DOHH2 (cell line): ENCODE data around the gene TYW1.
"Not testable (repeated sequence)": the region's sequence is repeated elsewhere in the genome, so short reads cannot be mapped to it uniquely, and the experiment has no call there.

Experiments used
- CTCF ChIP-seq: fragments of 200-600 bp; sonication (generic); IDR thresholded peaks from one replicate; pipeline ENCODE4 v1.5.1; 2014; ENCODE audit warnings: antibody characterized with exemption, mild to moderate bottlenecking, low read depth, low read length; ENCODE audit not compliant: poor library complexity, severe bottlenecking
- EZH2phosphoT487 ChIP-seq: fragments of 200-600 bp; sonication (generic); IDR thresholded peaks from 2 replicates; pipeline ENCODE4 v1.6.1; 2017; ENCODE audit warnings: borderline replicate concordance, mild to moderate bottlenecking, antibody characterized with exemption, low read length, moderate library complexity, mixed read lengths

DNA sequence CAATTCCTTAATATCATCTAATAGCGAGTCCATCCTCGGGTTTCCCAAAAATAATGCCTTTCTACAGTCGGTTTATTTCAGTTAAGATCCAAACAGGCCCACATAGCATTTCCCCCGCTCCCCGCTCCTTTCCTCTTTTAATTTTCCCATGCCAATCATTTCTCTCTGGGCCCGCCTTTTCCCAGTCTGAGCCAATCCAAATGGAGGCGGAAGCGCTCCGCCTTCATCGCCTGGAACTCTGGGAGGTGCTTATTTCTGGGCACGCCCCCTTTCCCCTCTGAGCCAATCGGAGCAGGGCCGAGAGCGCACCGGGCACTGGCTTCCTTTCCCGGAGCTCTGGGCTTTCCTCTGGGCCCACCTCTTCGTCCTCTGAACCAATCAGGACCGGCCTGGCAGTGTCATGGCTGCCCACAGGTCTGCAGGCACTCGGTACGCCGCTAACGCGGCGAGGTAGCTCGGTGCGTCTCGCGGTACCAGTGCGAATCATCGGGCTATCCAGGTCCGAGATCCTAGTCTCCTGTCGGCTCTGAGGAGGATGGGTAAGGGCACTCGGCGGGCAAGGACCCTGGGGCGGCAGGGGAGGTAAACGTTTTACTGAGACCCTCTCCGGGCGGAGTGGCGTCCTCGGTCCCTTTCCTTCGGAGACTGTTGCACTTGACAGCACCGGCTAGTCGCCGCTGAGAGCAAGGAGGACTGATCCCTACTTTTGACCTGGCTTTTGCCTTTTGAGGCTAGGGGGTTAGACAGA lies at the start of gene TYW1:
- not testable (repeated sequence) for TF ChIP-seq CTCF, EZH2phosphoT487
